H1 (cell line): ENCODE data around the gene RCC2. TPM values are rescaled to one million over a fixed set of nuclear protein-coding genes. Genes with fewer than 3 reads are reported as not detected.

Source experiments
- CTCF ChIA-PET: fragments of 300-600 bp; sonication (Branson Sonifier 250); formaldehyde crosslinking; loops from one replicate; lab custom pipeline; 2021; ENCODE audit not compliant: partially characterized antibody; lab: Charles Lee
- POLR2A ChIA-PET: fragments of 300-600 bp; sonication (Branson Sonifier 250); formaldehyde crosslinking; loops from one replicate; lab custom pipeline; 2021; ENCODE audit warnings: inconsistent platforms; ENCODE audit not compliant: partially characterized antibody; lab: Charles Lee
- DNase-seq, 2 experiments: peaks; one replicate each; pipeline versions ENCODE4 v3.0.0 to v3.0.0-alpha.2; 2010 to 2022; ENCODE audit warnings: low spot score in 2 of 2, low read depth in 1 of 2, mixed read lengths in 1 of 2
- FAIRE-seq: peaks from 2 replicates; lab custom pipeline; 2011; peaks lifted over from hg19 to GRCh38; lab: Jason Lieb, UNC
- H2AFZ ChIP-seq: 2 replicates; pipeline ENCODE4 v1.8.1; 2012; ENCODE audit warnings: low read length, inconsistent platforms
- H2AK5ac ChIP-seq: 2 replicates; pipeline ENCODE4 v1.6.1; 2013; ENCODE audit warnings: low read depth, low read length
- H2BK120ac ChIP-seq: replicated peaks from 2 replicates; pipeline ENCODE3; 2013; ENCODE audit warnings: low read depth, low read length, inconsistent platforms
- H2BK12ac ChIP-seq: 2 replicates; pipeline ENCODE4 v1.6.1; 2013; ENCODE audit warnings: low read depth, low read length
- H2BK15ac ChIP-seq: 2 replicates; pipeline ENCODE4 v1.6.1; 2013; ENCODE audit warnings: low read length
- H2BK20ac ChIP-seq: 2 replicates; pipeline ENCODE4 v1.6.1; 2013; ENCODE audit warnings: low read length
- H2BK5ac ChIP-seq: 2 replicates; pipeline ENCODE4 v1.6.1; 2013; ENCODE audit warnings: low read depth, low read length
- H3K14ac ChIP-seq: 2 replicates; pipeline ENCODE4 v1.6.1; 2013; ENCODE audit warnings: inconsistent platforms; ENCODE audit not compliant: insufficient read length
- H3K18ac ChIP-seq: 2 replicates; pipeline ENCODE4 v1.6.1; 2013; ENCODE audit warnings: low read length; ENCODE audit errors: extremely low read depth
- H3K23ac ChIP-seq: 2 replicates; pipeline ENCODE4 v1.6.1; 2013; ENCODE audit warnings: inconsistent platforms; ENCODE audit not compliant: insufficient read length
- H3K23me2 ChIP-seq: 2 replicates; pipeline ENCODE4 v1.6.1; 2013; ENCODE audit warnings: low read depth, low read length
- H3K27ac ChIP-seq: 2 replicates; pipeline ENCODE4 v1.6.1; 2011; ENCODE audit warnings: low read depth, low read length, inconsistent platforms
- H3K27me3 ChIP-seq, 4 experiments: replicated peaks in 1 of 4; 1 replicate in 1 of 4; 2 replicates in 3 of 4; pipeline versions ENCODE4 v1.6.1 to v1.8.1; 2011 to 2013; ENCODE audit warnings: low read length in 3 of 4, mild to moderate bottlenecking in 3 of 4, inconsistent platforms in 2 of 4, mixed read lengths in 2 of 4, moderate library complexity in 1 of 4; ENCODE audit not compliant: control insufficient read depth in 3 of 4, insufficient read depth in 3 of 4; ENCODE audit errors: extremely low read depth in 1 of 4
- H3K36me3 ChIP-seq, 4 experiments: 2 replicates each; pipeline versions ENCODE4 v1.6.1 to v1.8.1; 2011 to 2013; ENCODE audit warnings: mild to moderate bottlenecking in 4 of 4, low read length in 3 of 4, moderate library complexity in 2 of 4, control low read depth in 1 of 4, inconsistent platforms in 1 of 4; ENCODE audit not compliant: insufficient read depth in 4 of 4, control insufficient read depth in 2 of 4
- H3K4ac ChIP-seq: replicated peaks from 2 replicates; pipeline ENCODE3; 2013; ENCODE audit warnings: low read length, low read depth, mixed read lengths, inconsistent platforms; ENCODE audit not compliant: insufficient read length
- H3K4me1 ChIP-seq, 4 experiments: replicated peaks in 1 of 4; 1 replicate in 1 of 4; 2 replicates in 3 of 4; pipeline versions ENCODE4 v1.6.1 to v1.8.1; 2011 to 2013; ENCODE audit warnings: low read length in 3 of 4, inconsistent platforms in 2 of 4, mixed read lengths in 1 of 4; ENCODE audit not compliant: insufficient read depth in 4 of 4, control insufficient read depth in 3 of 4
- H3K4me2 ChIP-seq, 2 experiments: 2 replicates each; pipeline versions ENCODE4 v1.6.1 to v1.8.1; 2011 to 2013; ENCODE audit warnings: low read depth in 2 of 2, low read length in 2 of 2, control low read depth in 1 of 2, inconsistent platforms in 1 of 2, mild to moderate bottlenecking in 1 of 2; ENCODE audit not compliant: insufficient read depth in 1 of 2
- H3K4me3 ChIP-seq, 4 experiments: fragments of 200-600, 300-600 bp in 1 of 4; sonication (generic), shearing (Covaris generic), sonication (Bioruptor Twin) in 1 of 4; 2 replicates each; pipeline versions ENCODE4 v1.5.1 to v1.8.1; 2011 to 2016; ENCODE audit warnings: low read length in 4 of 4, low read depth in 3 of 4, control low read depth in 2 of 4, inconsistent platforms in 2 of 4, mild to moderate bottlenecking in 2 of 4, mixed read lengths in 1 of 4, moderate library complexity in 1 of 4; ENCODE audit not compliant: insufficient read depth in 2 of 4; ENCODE audit errors: extremely low read depth in 1 of 4
- H3K56ac ChIP-seq: replicated peaks from 2 replicates; pipeline ENCODE3; 2013; ENCODE audit warnings: low read depth, mild to moderate bottlenecking, mixed read lengths, low read length, inconsistent platforms; ENCODE audit not compliant: insufficient read length
- H3K79me1 ChIP-seq: 2 replicates; pipeline ENCODE4 v1.6.1; 2013; ENCODE audit warnings: low read depth, low read length, control low read depth
- H3K79me2 ChIP-seq, 2 experiments: 2 replicates each; pipeline versions ENCODE4 v1.6.1 to v1.8.1; 2012 to 2013; ENCODE audit warnings: low read length in 2 of 2, mild to moderate bottlenecking in 2 of 2, inconsistent platforms in 1 of 2; ENCODE audit not compliant: insufficient read depth in 2 of 2, control insufficient read depth in 1 of 2
- H3K9ac ChIP-seq, 4 experiments: replicated peaks in 1 of 4; 1 replicate in 1 of 4; 2 replicates in 3 of 4; pipeline versions ENCODE4 v1.6.1 to v1.8.1; 2011 to 2013; ENCODE audit warnings: low read depth in 3 of 4, low read length in 3 of 4, control low read depth in 2 of 4, mild to moderate bottlenecking in 2 of 4, moderate library complexity in 2 of 4, inconsistent platforms in 1 of 4; ENCODE audit errors: extremely low read depth in 1 of 4
- H3K9me3 ChIP-seq, 2 experiments: 2 replicates each; pipeline versions ENCODE4 v1.6.1 to v1.8.1; 2012 to 2013; ENCODE audit warnings: mild to moderate bottlenecking in 2 of 2, moderate library complexity in 2 of 2, control low read depth in 1 of 2, inconsistent platforms in 1 of 2, low read depth in 1 of 2, low read length in 1 of 2, mixed read lengths in 1 of 2; ENCODE audit not compliant: insufficient read depth in 2 of 2
- H4K20me1 ChIP-seq, 2 experiments: replicated peaks in 1 of 2; 2 replicates each; pipeline versions ENCODE3 to v1.8.1; 2011 to 2013; ENCODE audit warnings: inconsistent platforms in 2 of 2, low read length in 2 of 2, mild to moderate bottlenecking in 1 of 2; ENCODE audit not compliant: insufficient read depth in 2 of 2, control insufficient read depth in 1 of 2
- H4K5ac ChIP-seq: 2 replicates; pipeline ENCODE4 v1.6.1; 2013; ENCODE audit warnings: low read length, low read depth, mixed read lengths, inconsistent platforms; ENCODE audit not compliant: insufficient read length
- H4K8ac ChIP-seq: 2 replicates; pipeline ENCODE4 v1.8.0; 2013; ENCODE audit warnings: mild to moderate bottlenecking, moderate library complexity, low read length, inconsistent platforms; ENCODE audit not compliant: insufficient read depth; ENCODE audit errors: extremely low read depth
- H4K91ac ChIP-seq: replicated peaks from 2 replicates; pipeline ENCODE3; 2013; ENCODE audit warnings: low read length, mixed read lengths, inconsistent platforms; ENCODE audit not compliant: insufficient read length
- BACH1 ChIP-seq: IDR thresholded peaks from 2 replicates; pipeline ENCODE4 v1.6.1; 2012; ENCODE audit warnings: low read length, improper control_type of control experiment
- CBX5 ChIP-seq: fragments of 300-800, 300-1000 bp; sonication (generic); IDR thresholded peaks from 2 replicates; pipeline ENCODE4 v1.7.1; 2016; ENCODE audit warnings: antibody characterized with exemption, low read length, low read depth
- CHD1 ChIP-seq: IDR thresholded peaks from 2 replicates; pipeline ENCODE4 v1.6.1; 2012; ENCODE audit warnings: low read depth, low read length, improper control_type of control experiment
- JUND ChIP-seq: IDR thresholded peaks from 2 replicates; pipeline ENCODE4 v1.6.1; 2011; ENCODE audit warnings: mild to moderate bottlenecking, improper control_type of control experiment, low read length
- POLR2A ChIP-seq, 2 experiments: IDR thresholded peaks; 1 replicate in 1 of 2; 2 replicates in 1 of 2; pipeline ENCODE4 v1.6.1; 2011; ENCODE audit warnings: low read depth in 2 of 2, low read length in 2 of 2, mild to moderate bottlenecking in 2 of 2; ENCODE audit errors: control extremely low read depth in 1 of 2
- POLR2AphosphoS5 ChIP-seq: IDR thresholded peaks from 2 replicates; pipeline ENCODE4 v1.6.1; 2011; ENCODE audit warnings: low read depth, low read length
- WGBS, 2 experiments: shearing (Covaris generic) in 1 of 2; methylation state at CpG; one replicate each; pipeline versions ENCODE4 v1.1.6 to v1.1.7; 2013 to 2015; ENCODE audit warnings: low lambda C conversion rate in 2 of 2, mixed read lengths in 2 of 2, inconsistent platforms in 1 of 2, low coverage in 1 of 2, missing lambda C conversion rate in 1 of 2; ENCODE audit not compliant: insufficient replicate concordance in 2 of 2, insufficient coverage in 1 of 2, insufficient read length in 1 of 2; ENCODE audit errors: extremely low coverage in 1 of 2, missing lambda C conversion rate in 1 of 2; 5-methylcytosine and 5-hydroxymethylcytosine counted together
- polyA plus RNA-seq, 7 experiments: library from polyadenylated mRNA; depleted of rRNA in 3 of 7; stranded (reverse) in 5 of 7; unstranded in 2 of 7; fragments of >200 nt in 5 of 7; fragments of 200-250 nt in 2 of 7; gene quantifications; 1 replicate in 5 of 7; 2 replicates in 1 of 7; 4 replicates in 1 of 7; pipeline versions ENCODE4 v1.2.1 to v1.2.3, GENCODE V29; 2011 to 2013; ENCODE audit warnings: missing spikeins in 2 of 7, mixed read lengths in 2 of 7
- total RNA-seq: library from RNA; stranded (reverse); fragmentation: NEBNext Ultra II Directional; extraction: Animal tissue kit (Norgen Biotek cat#: 25700); gene quantifications from 2 replicates; pipeline ENCODE4 v1.2.1, GENCODE V29; 2021

Gene RCC2
- total and polyA plus RNA-seq, 2 of the 8 experiments (the other 6 are each of a cell fraction or from before 2014, with no cell fraction given) = 229 to 455 TPM

DNA sequence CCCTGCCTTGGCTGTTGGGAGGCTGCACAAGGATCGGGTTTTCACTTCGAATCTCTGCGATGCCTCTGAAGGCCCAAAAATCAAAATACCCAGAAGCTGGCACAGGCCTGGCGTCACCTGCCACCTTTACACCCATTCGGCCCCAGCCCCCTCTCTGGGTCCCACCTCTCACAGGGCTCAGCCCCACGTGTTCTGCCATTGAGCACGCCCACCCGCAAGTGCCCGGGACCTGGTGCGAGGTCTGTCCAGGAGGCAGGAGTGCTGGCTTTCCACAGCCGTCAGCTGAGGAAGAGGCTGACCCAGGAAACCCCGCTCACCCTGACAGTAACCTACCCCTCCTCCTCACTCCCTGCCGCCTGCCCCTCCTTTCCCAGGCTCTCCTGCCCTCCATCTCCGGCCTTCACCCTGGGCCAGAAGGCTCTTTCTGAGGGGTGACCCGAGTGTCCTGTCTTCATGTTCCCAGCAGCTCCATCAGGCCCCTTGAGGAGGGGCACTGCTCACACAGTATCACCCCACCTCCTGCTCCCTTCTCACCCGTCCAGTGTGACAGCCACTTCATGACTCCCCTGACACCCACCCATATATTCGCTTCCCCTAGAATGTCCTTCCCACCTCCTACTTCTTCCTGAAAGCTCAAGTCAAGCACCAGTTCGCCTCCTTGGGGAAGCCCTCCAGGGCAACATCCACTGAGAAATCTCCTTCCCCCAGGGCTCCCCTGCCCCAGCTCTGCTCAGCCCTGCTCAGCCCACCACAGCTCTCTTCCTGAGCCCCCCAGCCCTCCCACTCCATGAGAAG, 13.5 kb downstream of the RCC2 start:
- Histone ChIP-seq H2AFZ (no peak overlapping the region), H3K4me2 (no peak overlapping the region; a peak in 1 of 4 replicates), H3K9ac (no peak overlapping the region), H3K4me1 (peaks cover 0 to 14% (median 11%) of the 10 kb centered on the region in 4 experiments; a peak in 6 of 7 replicates), H3K23ac (no peak overlapping the region), H3K36me3 (peaks cover 45 to 84% (median 78%) of the 10 kb centered on the region in 4 experiments), H2AK5ac (no peak overlapping the region), H2BK5ac (no peak overlapping the region; the same call in 1 of the 2 replicates), H2BK15ac (no peak overlapping the region), H4K8ac (peak overlapping the region; percentile 22; the same call in 1 of the 2 replicates), H3K9me3 (no peaks in the 10 kb centered on the region), H3K23me2 (no peaks in the 10 kb centered on the region), H3K56ac (no peak overlapping the region), H3K27ac (no peak overlapping the region), H4K5ac (no peak overlapping the region), H4K91ac (no peak overlapping the region), H3K4me3 (no peak overlapping the region), H3K79me1 (peaks cover 15% of the 10 kb centered on the region), H2BK120ac (no peak overlapping the region), H2BK12ac (no peak overlapping the region), H3K18ac (no peak overlapping the region), H3K14ac (no peak overlapping the region), H4K20me1 (peaks cover 51 to 62% of the 10 kb centered on the region in 2 experiments), H3K27me3 (no peaks in the 10 kb centered on the region), H3K79me2 (peaks cover 9 to 79% of the 10 kb centered on the region in 2 experiments), H3K4ac (no peak overlapping the region), H2BK20ac (no peak overlapping the region)
- WGBS, 2 experiments = 96% methylated on average over 18 of the region's 18 CpGs; no CpG with 5 or more reads in 1 of the 2 experiments
- ChIA-PET CTCF (interaction anchor here (0.5 to 2.1 kb wide), 11 partner anchors 8 to 451 kb away, joined by 3 to 7 read pairs (median 4); no protein-coding TSS in a partner anchor), POLR2A (interaction anchor here (0.9 to 9.0 kb wide), 8 partner anchors 9 to 98 kb away, joined by 3 to 146 read pairs (median 4); partner anchors contain the start of gene RCC2)
- FAIRE-seq = no peak
- DNase-seq = no peak
- TF ChIP-seq BACH1 (no peak), CHD1 (no peak), POLR2A (IDR thresholded peaks at IDR 0.05; ENCODE audit: control extremely low read depth in 1 of 2, low read depth in 2 of 2, low read length in 2 of 2) (peak in 1 of 2 experiments; percentile 23; a peak in 1 of 3 replicates), JUND (no peak), POLR2AphosphoS5 (peak; percentile 44), CBX5 (no peak)
